ENCODE results near the gene CACYBP.

CACYBP gene

DNA sequence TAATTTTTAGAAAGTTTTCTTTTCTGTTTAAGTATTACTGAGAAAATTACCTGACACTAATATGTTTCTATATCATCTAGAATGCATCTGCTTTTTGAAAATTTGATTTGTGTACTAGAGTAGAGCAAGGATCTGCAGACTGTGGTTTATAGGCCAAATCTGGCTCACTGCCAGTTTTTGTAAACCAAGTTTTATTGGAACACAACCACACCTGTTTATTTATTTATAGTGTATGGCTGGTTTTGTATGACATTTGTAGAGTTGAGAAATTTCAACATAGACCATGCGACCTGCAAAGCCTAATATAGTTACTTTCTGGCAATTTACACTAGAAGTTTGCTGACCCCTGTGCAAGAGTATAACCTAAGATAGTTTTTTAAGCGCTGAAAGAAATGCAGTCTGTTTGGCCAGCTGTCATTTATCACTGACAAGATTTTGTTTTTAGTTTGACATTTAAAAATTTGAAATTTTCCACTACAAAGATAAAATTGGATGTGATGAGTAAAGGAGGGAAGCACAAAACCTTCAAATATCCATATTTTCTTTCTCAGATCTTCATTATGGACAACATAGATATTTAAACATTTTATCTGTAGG, 36.1 kb upstream of the CACYBP start:
- peaks cover 25% of the 10 kb centered on the region; the same call in 1 of the 2 replicates for H3K36me3 ChIP-seq (ENCODE audit: low read length)
- H3K4me2 ChIP-seq (ENCODE audit: low read depth, low read length, poor library complexity, severe bottlenecking), result peak overlapping the region; percentile 41
- H3K27ac ChIP-seq (ENCODE audit: low read depth, low read length), result peak overlapping the region; percentile 47
- H3K9ac ChIP-seq (ENCODE audit: low read length), result 0 out of 2 replicates have a peak overlapping the region, but pooled peaks have one; percentile 7
- H3K9me3 ChIP-seq (ENCODE audit: insufficient read depth, low read length), result no peaks in the 10 kb centered on the region
- no peak for TF ChIP-seq EZH2phosphoT487 (conservative IDR thresholded peaks at IDR 0.05; ENCODE audit: low read length)
- TF ChIP-seq, protein P1, sequence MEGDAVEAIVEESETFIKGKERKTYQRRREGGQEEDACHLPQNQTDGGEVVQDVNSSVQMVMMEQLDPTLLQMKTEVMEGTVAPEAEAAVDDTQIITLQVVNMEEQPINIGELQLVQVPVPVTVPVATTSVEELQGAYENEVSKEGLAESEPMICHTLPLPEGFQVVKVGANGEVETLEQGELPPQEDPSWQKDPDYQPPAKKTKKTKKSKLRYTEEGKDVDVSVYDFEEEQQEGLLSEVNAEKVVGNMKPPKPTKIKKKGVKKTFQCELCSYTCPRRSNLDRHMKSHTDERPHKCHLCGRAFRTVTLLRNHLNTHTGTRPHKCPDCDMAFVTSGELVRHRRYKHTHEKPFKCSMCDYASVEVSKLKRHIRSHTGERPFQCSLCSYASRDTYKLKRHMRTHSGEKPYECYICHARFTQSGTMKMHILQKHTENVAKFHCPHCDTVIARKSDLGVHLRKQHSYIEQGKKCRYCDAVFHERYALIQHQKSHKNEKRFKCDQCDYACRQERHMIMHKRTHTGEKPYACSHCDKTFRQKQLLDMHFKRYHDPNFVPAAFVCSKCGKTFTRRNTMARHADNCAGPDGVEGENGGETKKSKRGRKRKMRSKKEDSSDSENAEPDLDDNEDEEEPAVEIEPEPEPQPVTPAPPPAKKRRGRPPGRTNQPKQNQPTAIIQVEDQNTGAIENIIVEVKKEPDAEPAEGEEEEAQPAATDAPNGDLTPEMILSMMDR (IDR thresholded peaks at IDR 0.05; ENCODE audit: insufficient read depth, low read length, poor library complexity, severe bottlenecking), result no peak
- no peak overlapping the region for H3K4me3 ChIP-seq (ENCODE audit: insufficient read depth, low read length, poor library complexity, severe bottlenecking)
- H2AFZ ChIP-seq (ENCODE audit: low read depth, low read length, severe bottlenecking), result no peak overlapping the region
- no peaks in the 10 kb centered on the region for H3K27me3 ChIP-seq (ENCODE audit: low read length)
- H3K9me2 ChIP-seq (replicated peaks; ENCODE audit: insufficient read depth, low read length), result no peaks in the 10 kb centered on the region
- H3F3A ChIP-seq (ENCODE audit: insufficient read depth), result peaks cover 36% of the 10 kb centered on the region
- H4K20me1 ChIP-seq (ENCODE audit: low read depth, low read length), result no peaks in the 10 kb centered on the region
- H3K79me2 ChIP-seq (ENCODE audit: insufficient read depth, low read length), result no peaks in the 10 kb centered on the region

DNA sequence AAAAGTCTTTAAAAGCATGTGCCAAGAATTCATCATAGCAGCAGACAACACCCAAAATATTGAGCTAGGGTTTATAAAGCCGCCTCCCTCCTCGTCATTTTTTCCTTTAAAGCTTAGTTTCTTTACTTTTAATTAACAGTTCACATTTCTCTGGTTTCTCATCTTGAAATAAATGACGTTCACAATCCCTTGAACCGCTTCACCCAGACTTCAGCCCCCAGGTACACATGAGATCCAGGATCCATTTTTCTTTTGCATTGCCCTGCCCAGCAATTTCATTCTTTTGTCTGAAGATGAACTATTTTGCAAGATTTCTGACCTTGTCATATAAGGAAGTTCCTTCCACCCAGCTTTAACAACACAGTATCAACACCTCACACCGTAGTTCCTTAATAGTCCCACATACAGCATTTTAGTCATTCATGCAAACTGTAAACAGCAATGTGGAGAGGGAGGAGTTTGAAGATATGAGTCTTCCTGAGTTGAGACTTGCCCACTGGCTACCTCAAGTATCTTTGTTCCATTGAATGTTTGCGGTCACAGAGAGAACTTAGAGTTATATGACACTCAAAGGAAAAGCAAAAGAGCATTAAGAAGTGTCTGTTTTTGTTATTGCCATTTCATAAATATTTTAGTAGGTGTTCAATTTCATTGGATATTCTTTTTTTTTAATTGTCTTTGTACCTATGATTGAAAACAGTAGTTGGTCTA, 35.3 kb upstream of the CACYBP start:
- H3K9ac ChIP-seq (ENCODE audit: low read length), result peak overlapping the region; percentile 7; the same call in 1 of the 2 replicates
- no peaks in the 10 kb centered on the region for H4K20me1 ChIP-seq (ENCODE audit: low read depth, low read length)
- peak overlapping the region; percentile 41 for H3K4me2 ChIP-seq (ENCODE audit: low read depth, low read length, poor library complexity, severe bottlenecking)
- TF ChIP-seq EZH2phosphoT487 (conservative IDR thresholded peaks at IDR 0.05; ENCODE audit: low read length), result no peak
- TF ChIP-seq, protein P1 (IDR thresholded peaks at IDR 0.05; ENCODE audit: insufficient read depth, low read length, poor library complexity, severe bottlenecking), result no peak
- peaks cover 18% of the 10 kb centered on the region; the same call in 1 of the 2 replicates for H3K36me3 ChIP-seq (ENCODE audit: low read length)
- no peaks in the 10 kb centered on the region for H3K79me2 ChIP-seq (ENCODE audit: insufficient read depth, low read length)
- peak overlapping the region; percentile 47 for H3K27ac ChIP-seq (ENCODE audit: low read depth, low read length)
- H3K9me2 ChIP-seq (replicated peaks; ENCODE audit: insufficient read depth, low read length), result no peaks in the 10 kb centered on the region
- no peak overlapping the region for H3K4me3 ChIP-seq (ENCODE audit: insufficient read depth, low read length, poor library complexity, severe bottlenecking)
- no peaks in the 10 kb centered on the region for H3K9me3 ChIP-seq (ENCODE audit: insufficient read depth, low read length)
- H3F3A ChIP-seq (ENCODE audit: insufficient read depth), result peaks cover 38% of the 10 kb centered on the region
- H3K27me3 ChIP-seq (ENCODE audit: low read length), result no peaks in the 10 kb centered on the region
- H2AFZ ChIP-seq (ENCODE audit: low read depth, low read length, severe bottlenecking), result no peak overlapping the region

DNA sequence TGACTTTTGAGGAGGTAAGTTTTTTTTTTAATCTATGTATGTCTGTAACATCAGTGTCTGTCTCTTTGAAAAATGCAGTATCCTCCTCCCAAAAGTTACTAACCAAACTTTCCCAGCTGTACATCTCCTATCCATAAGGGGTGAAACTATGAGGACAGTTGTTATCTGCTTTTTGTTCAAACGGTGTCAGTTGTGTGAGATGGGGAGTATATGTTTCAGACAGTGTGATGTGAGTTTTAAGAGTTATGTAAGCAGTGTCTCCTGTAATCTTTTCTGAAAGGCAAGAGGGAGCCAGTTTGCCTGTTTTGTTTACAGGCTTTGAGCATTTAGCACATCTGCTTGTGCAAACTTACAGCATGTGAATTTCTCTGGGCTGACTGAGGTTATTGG, 34.8 kb upstream of the CACYBP start:
- TF ChIP-seq EZH2phosphoT487 (conservative IDR thresholded peaks at IDR 0.05; ENCODE audit: low read length), result no peak
- TF ChIP-seq, protein P1 (IDR thresholded peaks at IDR 0.05; ENCODE audit: insufficient read depth, low read length, poor library complexity, severe bottlenecking), result no peak
- peak overlapping the region; percentile 22 for H3K27ac ChIP-seq (ENCODE audit: low read depth, low read length)
- peaks cover 33% of the 10 kb centered on the region for H3F3A ChIP-seq (ENCODE audit: insufficient read depth)

More for the DNA sequence above, 34.8 kb upstream of the CACYBP start:
- Histone ChIP-seq H3K4me3 (ENCODE audit: insufficient read depth, low read length, poor library complexity, severe bottlenecking) (no peak overlapping the region), H4K20me1 (ENCODE audit: low read depth, low read length) (no peaks in the 10 kb centered on the region), H3K4me2 (ENCODE audit: low read depth, low read length, poor library complexity, severe bottlenecking) (peak overlapping the region; percentile 41), H3K9me3 (ENCODE audit: insufficient read depth, low read length) (no peaks in the 10 kb centered on the region), H3K9me2 (replicated peaks; ENCODE audit: insufficient read depth, low read length) (no peaks in the 10 kb centered on the region), H3K9ac (ENCODE audit: low read length) (no peak overlapping the region), H3K27me3 (ENCODE audit: low read length) (no peaks in the 10 kb centered on the region), H2AFZ (ENCODE audit: low read depth, low read length, severe bottlenecking) (no peak overlapping the region), H3K36me3 (ENCODE audit: low read length) (peaks cover 13% of the 10 kb centered on the region; the same call in 1 of the 2 replicates), H3K79me2 (ENCODE audit: insufficient read depth, low read length) (no peaks in the 10 kb centered on the region)
